H1 (cell line): Measurements from ENCODE around the gene OGDH. TPM values are rescaled to one million over a fixed set of nuclear protein-coding genes. Genes with fewer than 3 reads are reported as not detected.
A peak's percentile ranks its signal among the peaks of the same experiment; 100 is the strongest.

Experiments used
- CTCF ChIA-PET: fragments of 300-600 bp; sonication (Branson Sonifier 250); formaldehyde crosslinking; loops from one replicate; lab custom pipeline; 2021; ENCODE audit not compliant: partially characterized antibody; lab: Charles Lee
- POLR2A ChIA-PET: fragments of 300-600 bp; sonication (Branson Sonifier 250); formaldehyde crosslinking; loops from one replicate; lab custom pipeline; 2021; ENCODE audit warnings: inconsistent platforms; ENCODE audit not compliant: partially characterized antibody; lab: Charles Lee
- DNase-seq, 2 experiments: peaks; one replicate each; pipeline versions ENCODE4 v3.0.0 to v3.0.0-alpha.2; 2010 to 2022; ENCODE audit warnings: low spot score in 2 of 2, low read depth in 1 of 2, mixed read lengths in 1 of 2
- FAIRE-seq: peaks from 2 replicates; lab custom pipeline; 2011; peaks lifted over from hg19 to GRCh38; lab: Jason Lieb, UNC
- H2AFZ ChIP-seq: 2 replicates; pipeline ENCODE4 v1.8.1; 2012; ENCODE audit warnings: low read length, inconsistent platforms
- H2AK5ac ChIP-seq: 2 replicates; pipeline ENCODE4 v1.6.1; 2013; ENCODE audit warnings: low read depth, low read length
- H2BK120ac ChIP-seq: replicated peaks from 2 replicates; pipeline ENCODE3; 2013; ENCODE audit warnings: low read depth, low read length, inconsistent platforms
- H2BK12ac ChIP-seq: 2 replicates; pipeline ENCODE4 v1.6.1; 2013; ENCODE audit warnings: low read depth, low read length
- H2BK15ac ChIP-seq: 2 replicates; pipeline ENCODE4 v1.6.1; 2013; ENCODE audit warnings: low read length
- H2BK20ac ChIP-seq: 2 replicates; pipeline ENCODE4 v1.6.1; 2013; ENCODE audit warnings: low read length
- H2BK5ac ChIP-seq: 2 replicates; pipeline ENCODE4 v1.6.1; 2013; ENCODE audit warnings: low read depth, low read length
- H3K14ac ChIP-seq: 2 replicates; pipeline ENCODE4 v1.6.1; 2013; ENCODE audit warnings: inconsistent platforms; ENCODE audit not compliant: insufficient read length
- H3K18ac ChIP-seq: 2 replicates; pipeline ENCODE4 v1.6.1; 2013; ENCODE audit warnings: low read length; ENCODE audit errors: extremely low read depth
- H3K23ac ChIP-seq: 2 replicates; pipeline ENCODE4 v1.6.1; 2013; ENCODE audit warnings: inconsistent platforms; ENCODE audit not compliant: insufficient read length
- H3K23me2 ChIP-seq: 2 replicates; pipeline ENCODE4 v1.6.1; 2013; ENCODE audit warnings: low read depth, low read length
- H3K27ac ChIP-seq: 2 replicates; pipeline ENCODE4 v1.6.1; 2011; ENCODE audit warnings: low read depth, low read length, inconsistent platforms
- H3K27me3 ChIP-seq, 4 experiments: replicated peaks in 1 of 4; 1 replicate in 1 of 4; 2 replicates in 3 of 4; pipeline versions ENCODE4 v1.6.1 to v1.8.1; 2011 to 2013; ENCODE audit warnings: low read length in 3 of 4, mild to moderate bottlenecking in 3 of 4, inconsistent platforms in 2 of 4, mixed read lengths in 2 of 4, moderate library complexity in 1 of 4; ENCODE audit not compliant: control insufficient read depth in 3 of 4, insufficient read depth in 3 of 4; ENCODE audit errors: extremely low read depth in 1 of 4
- H3K36me3 ChIP-seq, 4 experiments: 2 replicates each; pipeline versions ENCODE4 v1.6.1 to v1.8.1; 2011 to 2013; ENCODE audit warnings: mild to moderate bottlenecking in 4 of 4, low read length in 3 of 4, moderate library complexity in 2 of 4, control low read depth in 1 of 4, inconsistent platforms in 1 of 4; ENCODE audit not compliant: insufficient read depth in 4 of 4, control insufficient read depth in 2 of 4
- H3K4ac ChIP-seq: replicated peaks from 2 replicates; pipeline ENCODE3; 2013; ENCODE audit warnings: low read length, low read depth, mixed read lengths, inconsistent platforms; ENCODE audit not compliant: insufficient read length
- H3K4me1 ChIP-seq, 4 experiments: replicated peaks in 1 of 4; 1 replicate in 1 of 4; 2 replicates in 3 of 4; pipeline versions ENCODE4 v1.6.1 to v1.8.1; 2011 to 2013; ENCODE audit warnings: low read length in 3 of 4, inconsistent platforms in 2 of 4, mixed read lengths in 1 of 4; ENCODE audit not compliant: insufficient read depth in 4 of 4, control insufficient read depth in 3 of 4
- H3K4me2 ChIP-seq, 2 experiments: 2 replicates each; pipeline versions ENCODE4 v1.6.1 to v1.8.1; 2011 to 2013; ENCODE audit warnings: low read depth in 2 of 2, low read length in 2 of 2, control low read depth in 1 of 2, inconsistent platforms in 1 of 2, mild to moderate bottlenecking in 1 of 2; ENCODE audit not compliant: insufficient read depth in 1 of 2
- H3K4me3 ChIP-seq, 4 experiments: fragments of 200-600, 300-600 bp in 1 of 4; sonication (generic), shearing (Covaris generic), sonication (Bioruptor Twin) in 1 of 4; 2 replicates each; pipeline versions ENCODE4 v1.5.1 to v1.8.1; 2011 to 2016; ENCODE audit warnings: low read length in 4 of 4, low read depth in 3 of 4, control low read depth in 2 of 4, inconsistent platforms in 2 of 4, mild to moderate bottlenecking in 2 of 4, mixed read lengths in 1 of 4, moderate library complexity in 1 of 4; ENCODE audit not compliant: insufficient read depth in 2 of 4; ENCODE audit errors: extremely low read depth in 1 of 4
- H3K56ac ChIP-seq: replicated peaks from 2 replicates; pipeline ENCODE3; 2013; ENCODE audit warnings: low read depth, mild to moderate bottlenecking, mixed read lengths, low read length, inconsistent platforms; ENCODE audit not compliant: insufficient read length
- H3K79me1 ChIP-seq: 2 replicates; pipeline ENCODE4 v1.6.1; 2013; ENCODE audit warnings: low read depth, low read length, control low read depth
- H3K79me2 ChIP-seq, 2 experiments: 2 replicates each; pipeline versions ENCODE4 v1.6.1 to v1.8.1; 2012 to 2013; ENCODE audit warnings: low read length in 2 of 2, mild to moderate bottlenecking in 2 of 2, inconsistent platforms in 1 of 2; ENCODE audit not compliant: insufficient read depth in 2 of 2, control insufficient read depth in 1 of 2
- H3K9ac ChIP-seq, 4 experiments: replicated peaks in 1 of 4; 1 replicate in 1 of 4; 2 replicates in 3 of 4; pipeline versions ENCODE4 v1.6.1 to v1.8.1; 2011 to 2013; ENCODE audit warnings: low read depth in 3 of 4, low read length in 3 of 4, control low read depth in 2 of 4, mild to moderate bottlenecking in 2 of 4, moderate library complexity in 2 of 4, inconsistent platforms in 1 of 4; ENCODE audit errors: extremely low read depth in 1 of 4
- H3K9me3 ChIP-seq, 2 experiments: 2 replicates each; pipeline versions ENCODE4 v1.6.1 to v1.8.1; 2012 to 2013; ENCODE audit warnings: mild to moderate bottlenecking in 2 of 2, moderate library complexity in 2 of 2, control low read depth in 1 of 2, inconsistent platforms in 1 of 2, low read depth in 1 of 2, low read length in 1 of 2, mixed read lengths in 1 of 2; ENCODE audit not compliant: insufficient read depth in 2 of 2
- H4K20me1 ChIP-seq, 2 experiments: replicated peaks in 1 of 2; 2 replicates each; pipeline versions ENCODE3 to v1.8.1; 2011 to 2013; ENCODE audit warnings: inconsistent platforms in 2 of 2, low read length in 2 of 2, mild to moderate bottlenecking in 1 of 2; ENCODE audit not compliant: insufficient read depth in 2 of 2, control insufficient read depth in 1 of 2
- H4K5ac ChIP-seq: 2 replicates; pipeline ENCODE4 v1.6.1; 2013; ENCODE audit warnings: low read length, low read depth, mixed read lengths, inconsistent platforms; ENCODE audit not compliant: insufficient read length
- H4K8ac ChIP-seq: 2 replicates; pipeline ENCODE4 v1.8.0; 2013; ENCODE audit warnings: mild to moderate bottlenecking, moderate library complexity, low read length, inconsistent platforms; ENCODE audit not compliant: insufficient read depth; ENCODE audit errors: extremely low read depth
- H4K91ac ChIP-seq: replicated peaks from 2 replicates; pipeline ENCODE3; 2013; ENCODE audit warnings: low read length, mixed read lengths, inconsistent platforms; ENCODE audit not compliant: insufficient read length
- ASH2L ChIP-seq: fragments of 200-600, 300-600 bp; sonication (generic); IDR thresholded peaks from one replicate; pipeline ENCODE4 v1.7.1; 2017; ENCODE audit warnings: low read length
- EGR1 ChIP-seq: IDR thresholded peaks from 2 replicates; pipeline ENCODE4 v1.6.1; 2011; ENCODE audit warnings: low read depth, low read length, borderline replicate concordance
- PHF8 ChIP-seq: fragments of 200-600 bp; sonication (generic); conservative IDR thresholded peaks from 2 replicates; pipeline ENCODE4 v1.7.1; 2012; ENCODE audit warnings: low read depth, mild to moderate bottlenecking, inconsistent platforms, low read length, moderate library complexity
- POLR2A ChIP-seq, 2 experiments: IDR thresholded peaks; 1 replicate in 1 of 2; 2 replicates in 1 of 2; pipeline ENCODE4 v1.6.1; 2011; ENCODE audit warnings: low read depth in 2 of 2, low read length in 2 of 2, mild to moderate bottlenecking in 2 of 2; ENCODE audit errors: control extremely low read depth in 1 of 2
- SIRT6 ChIP-seq: IDR thresholded peaks from one replicate; pipeline ENCODE4 v1.7.1; 2012; ENCODE audit warnings: low read length, inconsistent platforms
- TBP ChIP-seq: IDR thresholded peaks from 2 replicates; pipeline ENCODE4 v1.6.1; 2011; ENCODE audit warnings: low read depth, low read length, improper control_type of control experiment
- WGBS, 2 experiments: shearing (Covaris generic) in 1 of 2; methylation state at CpG; one replicate each; pipeline versions ENCODE4 v1.1.6 to v1.1.7; 2013 to 2015; ENCODE audit warnings: low lambda C conversion rate in 2 of 2, mixed read lengths in 2 of 2, inconsistent platforms in 1 of 2, low coverage in 1 of 2, missing lambda C conversion rate in 1 of 2; ENCODE audit not compliant: insufficient replicate concordance in 2 of 2, insufficient coverage in 1 of 2, insufficient read length in 1 of 2; ENCODE audit errors: extremely low coverage in 1 of 2, missing lambda C conversion rate in 1 of 2; 5-methylcytosine and 5-hydroxymethylcytosine counted together
- polyA plus RNA-seq, 7 experiments: library from polyadenylated mRNA; depleted of rRNA in 3 of 7; stranded (reverse) in 5 of 7; unstranded in 2 of 7; fragments of >200 nt in 5 of 7; fragments of 200-250 nt in 2 of 7; gene quantifications; 1 replicate in 5 of 7; 2 replicates in 1 of 7; 4 replicates in 1 of 7; pipeline versions ENCODE4 v1.2.1 to v1.2.3, GENCODE V29; 2011 to 2013; ENCODE audit warnings: missing spikeins in 2 of 7, mixed read lengths in 2 of 7
- total RNA-seq: library from RNA; stranded (reverse); fragmentation: NEBNext Ultra II Directional; extraction: Animal tissue kit (Norgen Biotek cat#: 25700); gene quantifications from 2 replicates; pipeline ENCODE4 v1.2.1, GENCODE V29; 2021

Gene OGDH
- total and polyA plus RNA-seq, 2 of the 8 experiments (the other 6 are each of a cell fraction or from before 2014, with no cell fraction given) = 71.6 to 91.6 TPM

DNA sequence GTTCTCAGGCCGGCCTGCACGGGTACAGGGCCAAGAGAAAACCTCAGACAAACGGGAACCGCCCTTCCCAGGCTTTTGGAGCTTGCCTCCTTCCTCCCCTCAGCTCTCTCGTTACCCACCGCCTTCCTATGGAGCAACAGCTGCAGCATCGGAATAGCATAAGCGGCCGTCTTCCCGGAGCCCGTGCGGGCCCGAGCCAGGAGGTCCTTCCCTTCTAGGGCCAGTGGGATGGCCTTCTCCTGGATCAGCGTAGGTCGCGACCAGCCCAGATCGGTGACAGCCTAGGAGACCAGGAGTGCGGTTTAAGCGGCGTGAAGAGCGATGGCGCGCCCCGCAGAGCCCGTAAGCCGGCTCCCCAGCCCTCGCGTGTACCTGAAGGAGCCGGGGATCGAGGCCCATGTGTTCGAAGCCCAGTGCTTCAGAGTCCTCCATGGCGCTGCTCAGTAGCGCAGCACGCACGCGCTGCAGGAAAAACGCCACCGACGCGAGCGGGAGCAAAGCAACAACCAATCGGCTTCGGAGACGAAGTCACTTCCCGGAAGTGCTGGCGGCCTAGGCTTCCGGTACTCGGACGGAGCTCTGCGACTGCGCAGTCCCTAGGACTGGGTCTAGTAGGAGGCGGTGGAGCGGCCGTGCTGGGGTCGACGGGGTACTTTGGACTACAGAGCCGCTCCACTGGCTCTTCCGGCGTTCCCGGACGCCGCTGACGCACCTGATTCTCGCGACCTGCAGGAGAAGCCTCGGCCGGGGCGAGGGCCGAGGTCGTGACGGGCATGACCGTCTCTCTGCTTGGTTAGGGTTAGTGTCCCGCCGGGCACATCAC lies 32.8 kb upstream of the OGDH start, which contains the start of gene DDX56:
DDX56 (minus strand) TSS at position 445 of the 823 bp plus-strand sequence; CDS start at position 432, 13 bp downstream.
- peaks cover 38 to 51% (median 42%) of the 10 kb centered on the region in 4 experiments for H3K36me3 ChIP-seq
- peak within 1 kb of the TSS; percentile 81 for H4K5ac ChIP-seq
- peaks cover 12% of the 10 kb centered on the region; the same call in 1 of the 2 replicates for H3K23me2 ChIP-seq
- FAIRE-seq (no peak), DNase-seq (peak; percentile 75 to 89)
- peak within 1 kb of the TSS; percentile 72 for H3K27ac ChIP-seq
- ChIA-PET CTCF (interaction anchor here (1.1 to 2.2 kb wide), 4 partner anchors 9 to 225 kb away, joined by 3 to 10 read pairs (median 4); no protein-coding TSS in a partner anchor), POLR2A (interaction anchor here (0.6 to 8.6 kb wide), 21 partner anchors 8 to 409 kb away, joined by 3 to 89 read pairs (median 4); partner anchors contain the start of genes H2AZ2, NUDCD3, OGDH and TMED4)
- H3K9ac ChIP-seq = peak within 1 kb of the TSS; percentile 78 to 87 (median 82)
- H3K79me1 ChIP-seq = peaks cover 4% of the 10 kb centered on the region
- H4K91ac ChIP-seq = peak within 1 kb of the TSS; percentile 79
- peak within 1 kb of the TSS; percentile 92 for H3K56ac ChIP-seq
- no peak within 1 kb of the TSS for H2AFZ ChIP-seq
- 1% methylated on average over 74 of the region's 74 CpGs; no CpG with 5 or more reads in 1 of the 2 experiments for WGBS, 2 experiments
- no peaks in the 10 kb centered on the region for H3K9me3 ChIP-seq
- H2AK5ac ChIP-seq = peak within 1 kb of the TSS; percentile 90; the same call in 1 of the 2 replicates
- no peak within 1 kb of the TSS for H3K23ac ChIP-seq
- no peak within 1 kb of the TSS for H2BK120ac ChIP-seq
- H4K8ac ChIP-seq = peak within 1 kb of the TSS; percentile 97
- peak within 1 kb of the TSS; percentile 91 for H3K4ac ChIP-seq
- H3K18ac ChIP-seq = peak within 1 kb of the TSS; percentile 92
- H3K27me3 ChIP-seq = no peaks in the 10 kb centered on the region
- peak within 1 kb of the TSS; percentile 78 for H2BK5ac ChIP-seq
- peak within 1 kb of the TSS; percentile 63 to 95 (median 88) for H3K4me3 ChIP-seq
- H2BK15ac ChIP-seq = no peak within 1 kb of the TSS
- H3K4me1 ChIP-seq = peaks cover 4 to 9% (median 5%) of the 10 kb centered on the region in 4 experiments; a peak in 5 of 7 replicates
- peak within 1 kb of the TSS; percentile 89 to 92 for H3K4me2 ChIP-seq
- H3K14ac ChIP-seq = no peak within 1 kb of the TSS
- H2BK20ac ChIP-seq = no peak within 1 kb of the TSS
- peaks cover 0 to 9% of the 10 kb centered on the region in 2 experiments for H4K20me1 ChIP-seq
- no peak within 1 kb of the TSS; the same call in 1 of the 2 replicates for H2BK12ac ChIP-seq
- H3K79me2 ChIP-seq = peaks cover 0 to 15% of the 10 kb centered on the region in 2 experiments; a peak in 3 of 4 replicates
- TF ChIP-seq ASH2L (peak; percentile 75), SIRT6 (no peak), POLR2A (IDR thresholded peaks at IDR 0.05; ENCODE audit: control extremely low read depth in 1 of 2, low read depth in 2 of 2, low read length in 2 of 2) (peak; percentile 73 to 95), PHF8 (peak; percentile 84), EGR1 (peak; percentile 51; the same call in 1 of the 2 replicates), TBP (peak; percentile 77; the same call in 1 of the 2 replicates)
